Activated CD4-positive, alpha-beta T cell treated with anti-CD3 and anti-CD28 coated beads, Interleukin-2, amount 50 U/mL, for 24 hours (primary cell): Measurements from ENCODE around the gene SERPINE1.
"Not testable (repeated sequence)": the region's sequence is repeated elsewhere in the genome, so short reads cannot be mapped to it uniquely, and the experiment has no call there.

Experiments
- DNase-seq, 2 donors: peaks; one replicate each; pipeline ENCODE4 v3.0.0-alpha.2; 2020; ENCODE audit warnings: low read depth in 1 of 2, low spot score in 1 of 2

SERPINE1 gene

GRCh38 chr7:101121991-101122932 lies 4.6 kb upstream of the SERPINE1 start:
- DNase-seq, result no peak

DNA sequence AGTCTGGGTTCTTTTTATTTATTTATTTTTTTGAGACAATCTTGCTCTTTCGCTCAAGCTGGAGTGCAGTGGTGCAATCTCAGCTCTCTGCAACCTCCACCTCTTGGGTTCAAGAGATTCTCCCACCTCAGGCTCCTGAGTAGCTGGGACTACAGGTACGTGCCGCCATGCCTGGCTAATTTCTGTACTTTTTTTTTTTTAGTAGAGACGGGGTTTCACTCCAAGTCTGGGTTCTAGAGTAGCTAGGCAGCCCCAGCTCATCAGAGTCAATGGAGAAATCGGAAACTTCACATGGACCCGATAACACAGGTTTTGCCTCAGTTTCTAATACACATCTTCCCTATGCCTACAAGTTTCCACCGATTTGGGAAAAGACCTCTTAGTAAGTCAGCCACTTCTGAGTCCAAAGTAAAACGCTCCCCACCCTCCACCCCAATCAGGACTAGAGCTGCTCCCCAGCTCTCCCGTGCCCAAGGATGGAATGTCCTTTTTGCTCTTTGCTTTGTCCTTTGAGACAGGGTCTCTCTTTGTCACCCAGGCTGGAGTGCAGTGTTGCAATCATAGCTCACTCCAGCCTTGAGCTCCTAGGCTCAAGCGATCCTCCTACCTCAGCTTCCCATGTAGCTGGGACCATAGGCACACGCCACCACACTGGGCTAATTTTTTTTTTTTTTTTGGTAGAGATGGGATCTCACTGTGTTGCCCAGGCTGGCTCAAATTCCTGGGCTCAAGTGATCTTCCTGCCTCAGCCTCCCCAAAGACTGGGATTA lies 3.8 kb upstream of the SERPINE1 start:
- DNase-seq, result no peak

DNA sequence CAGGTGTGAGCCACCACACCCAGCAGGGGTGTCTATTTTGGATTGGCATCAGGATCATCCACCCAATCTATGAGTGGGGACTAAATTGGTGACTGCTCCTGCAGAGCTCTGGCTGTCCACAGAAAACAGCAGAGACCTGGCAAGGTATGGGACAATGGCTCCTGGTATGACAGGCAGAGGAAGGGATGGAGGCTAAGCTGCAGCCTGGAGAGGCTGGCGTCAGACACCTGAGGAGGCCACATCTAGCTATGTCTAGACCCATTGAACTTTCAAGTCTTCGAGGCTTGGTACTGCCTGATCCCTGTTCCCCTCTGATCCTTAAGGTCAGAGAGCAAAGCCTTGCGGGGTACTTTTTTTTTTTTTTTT lies 3.2 kb upstream of the SERPINE1 start:
- no peak for DNase-seq

DNA sequence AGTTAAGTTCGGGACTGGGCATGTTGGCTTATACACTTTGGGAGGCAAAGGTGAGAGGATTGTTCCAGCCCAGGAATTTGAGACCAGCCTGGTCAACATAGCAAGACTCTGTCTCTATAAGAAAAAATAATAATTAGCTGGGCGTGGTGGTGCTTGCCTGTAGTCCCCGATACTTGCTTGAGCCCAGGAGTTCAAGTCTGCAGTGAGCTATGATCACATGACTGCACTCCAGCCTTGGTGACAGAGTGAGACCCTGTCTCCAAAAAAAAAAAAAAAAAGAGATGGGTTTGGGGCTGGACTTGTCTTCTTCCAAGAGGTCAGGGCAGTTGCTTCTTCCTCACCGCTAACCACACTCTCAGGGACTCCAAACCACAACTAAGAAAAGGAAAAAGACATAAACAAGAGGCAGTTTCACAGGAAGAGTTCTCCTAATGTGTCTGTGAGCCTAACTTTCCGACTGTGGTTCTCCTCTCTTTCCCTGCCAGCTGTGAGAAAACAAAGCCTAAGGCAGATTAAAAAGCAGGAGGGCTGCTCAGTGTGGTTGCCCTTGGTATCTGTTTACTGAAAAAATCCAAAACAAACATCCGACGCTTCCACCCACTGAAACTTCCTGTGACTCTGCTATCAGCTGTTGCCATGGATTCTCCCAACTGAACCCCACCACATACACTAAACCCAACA lies 2.4 kb upstream of the SERPINE1 start:
- DNase-seq, result no peak

DNA sequence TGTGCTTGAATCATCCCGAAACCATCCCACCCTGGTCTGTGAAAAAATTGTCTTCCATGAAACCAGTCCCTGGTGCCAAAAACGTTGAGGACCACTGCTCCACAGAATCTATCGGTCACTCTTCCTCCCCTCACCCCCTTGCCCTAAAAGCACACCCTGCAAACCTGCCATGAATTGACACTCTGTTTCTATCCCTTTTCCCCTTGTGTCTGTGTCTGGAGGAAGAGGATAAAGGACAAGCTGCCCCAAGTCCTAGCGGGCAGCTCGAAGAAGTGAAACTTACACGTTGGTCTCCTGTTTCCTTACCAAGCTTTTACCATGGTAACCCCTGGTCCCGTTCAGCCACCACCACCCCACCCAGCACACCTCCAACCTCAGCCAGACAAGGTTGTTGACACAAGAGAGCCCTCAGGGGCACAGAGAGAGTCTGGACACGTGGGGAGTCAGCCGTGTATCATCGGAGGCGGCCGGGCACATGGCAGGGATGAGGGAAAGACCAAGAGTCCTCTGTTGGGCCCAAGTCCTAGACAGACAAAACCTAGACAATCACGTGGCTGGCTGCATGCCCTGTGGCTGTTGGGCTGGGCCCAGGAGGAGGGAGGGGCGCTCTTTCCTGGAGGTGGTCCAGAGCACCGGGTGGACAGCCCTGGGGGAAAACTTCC lies 784 bp upstream of the SERPINE1 start:
- DNase-seq, result no peak

GRCh38 chr7:101127460-101128039 lies 646 bp downstream of the SERPINE1 start:
- DNase-seq, result no peak

GRCh38 chr7:101128040-101128834 lies 1.3 kb downstream of the SERPINE1 start:
- DNase-seq, result no peak

GRCh38 chr7:101129603-101130117 lies 2.8 kb downstream of the SERPINE1 start:
- no peak for DNase-seq

DNA sequence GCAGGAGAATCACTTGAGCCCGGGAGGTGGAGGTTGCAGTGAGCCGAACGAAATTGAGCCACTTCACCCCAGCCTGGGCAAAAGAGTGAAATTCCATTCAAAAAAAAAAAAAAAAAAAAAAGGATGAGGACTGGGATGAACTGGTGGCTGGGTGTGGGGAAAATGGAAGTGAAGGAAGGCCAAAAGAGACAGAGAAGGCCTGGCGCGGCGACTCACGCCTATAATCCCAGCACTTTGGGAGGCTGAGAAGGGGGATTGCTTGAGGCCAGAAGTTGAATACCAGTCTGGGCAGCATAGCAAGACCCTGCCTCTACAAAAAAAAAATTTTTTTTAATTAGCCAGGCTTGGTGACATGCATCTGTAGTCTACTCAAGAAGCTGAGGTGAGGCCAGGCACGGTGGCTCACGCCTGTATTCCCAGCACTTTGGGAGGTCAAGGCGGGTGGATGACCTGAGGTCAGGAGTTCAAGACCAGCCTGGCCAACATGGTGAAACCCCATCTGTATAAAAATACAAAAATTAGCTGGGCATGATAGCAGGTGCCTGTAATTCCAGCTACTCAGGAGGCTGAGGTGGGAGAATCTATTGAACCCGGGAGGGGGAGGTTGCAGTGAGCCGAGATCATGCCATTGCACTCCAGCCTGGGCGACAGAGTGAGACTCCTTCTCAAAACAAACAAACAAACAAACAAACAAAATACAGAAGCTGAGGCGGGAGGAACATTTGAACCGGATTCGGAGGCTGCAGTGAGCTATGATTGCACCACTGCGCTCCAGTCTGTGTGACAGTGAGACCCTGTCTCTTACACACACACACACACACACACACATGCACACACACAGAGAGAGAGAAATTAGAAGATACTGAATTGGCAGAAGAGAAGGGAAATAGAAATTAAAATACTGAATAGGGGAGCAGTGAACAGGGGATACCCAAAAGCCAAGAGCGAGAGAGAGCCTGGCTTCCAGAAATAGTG lies 6.0 kb downstream of the SERPINE1 start:
- not testable (repeated sequence) for DNase-seq

DNA sequence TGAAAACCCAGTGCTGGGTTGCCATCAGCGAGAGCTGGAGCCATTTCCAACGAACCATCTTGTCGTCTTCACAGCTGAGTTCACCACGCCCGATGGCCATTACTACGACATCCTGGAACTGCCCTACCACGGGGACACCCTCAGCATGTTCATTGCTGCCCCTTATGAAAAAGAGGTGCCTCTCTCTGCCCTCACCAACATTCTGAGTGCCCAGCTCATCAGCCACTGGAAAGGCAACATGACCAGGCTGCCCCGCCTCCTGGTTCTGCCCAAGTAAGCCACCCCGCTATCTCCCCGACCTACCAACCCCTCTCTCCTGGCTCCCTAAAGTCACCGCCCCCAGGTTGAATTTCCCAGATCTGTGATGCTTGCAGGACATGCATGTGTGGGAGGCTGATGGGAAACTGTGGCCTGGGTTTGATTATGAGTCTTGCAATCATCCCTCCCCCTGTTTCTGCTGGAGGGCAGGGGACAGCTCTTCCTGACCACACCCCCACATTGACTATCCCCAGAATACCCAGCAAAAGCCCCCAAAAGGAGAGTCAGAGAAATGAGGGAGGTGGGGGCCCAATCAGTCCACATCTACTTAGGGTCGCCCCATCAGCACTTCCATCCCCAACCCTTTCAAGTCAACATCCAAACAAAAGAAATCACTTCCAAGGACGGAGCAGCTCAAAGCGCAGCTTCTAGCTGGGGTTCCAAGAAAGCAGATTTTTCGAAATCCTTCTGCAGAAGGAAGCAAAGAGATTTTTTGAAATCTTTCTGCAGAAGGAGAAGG lies 6.9 kb downstream of the SERPINE1 start:
- no peak for DNase-seq

- DNase-seq, result no peak
These were observed 7.6 kb downstream of the SERPINE1 start for GRCh38 chr7:101134399-101134980.

GRCh38 chr7:101137651-101138212 lies 10.8 kb downstream of the SERPINE1 start:
- no peak for DNase-seq

GRCh38 chr7:101138213-101138870 lies 11.4 kb downstream of the SERPINE1 start:
- DNase-seq, result peak; percentile 62 to 89

DNA sequence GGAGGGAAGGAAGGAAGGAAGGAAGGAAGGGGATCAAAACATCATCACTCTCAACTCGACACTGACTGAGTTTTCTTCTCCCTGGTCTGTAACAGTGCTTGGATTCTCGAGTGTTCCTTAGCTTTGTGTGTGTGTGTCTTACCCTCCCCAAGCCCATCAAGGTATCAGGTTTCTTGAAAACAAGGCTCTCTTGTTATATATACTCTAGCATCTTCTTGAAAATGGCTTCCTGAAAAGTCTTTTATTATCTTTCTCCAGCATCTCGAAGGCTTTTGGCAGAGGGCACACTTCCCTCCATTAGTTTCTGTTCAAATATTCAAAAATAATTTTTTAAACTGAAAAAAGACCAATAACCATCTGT lies 13.4 kb downstream of the SERPINE1 start:
- no peak for DNase-seq

DNA sequence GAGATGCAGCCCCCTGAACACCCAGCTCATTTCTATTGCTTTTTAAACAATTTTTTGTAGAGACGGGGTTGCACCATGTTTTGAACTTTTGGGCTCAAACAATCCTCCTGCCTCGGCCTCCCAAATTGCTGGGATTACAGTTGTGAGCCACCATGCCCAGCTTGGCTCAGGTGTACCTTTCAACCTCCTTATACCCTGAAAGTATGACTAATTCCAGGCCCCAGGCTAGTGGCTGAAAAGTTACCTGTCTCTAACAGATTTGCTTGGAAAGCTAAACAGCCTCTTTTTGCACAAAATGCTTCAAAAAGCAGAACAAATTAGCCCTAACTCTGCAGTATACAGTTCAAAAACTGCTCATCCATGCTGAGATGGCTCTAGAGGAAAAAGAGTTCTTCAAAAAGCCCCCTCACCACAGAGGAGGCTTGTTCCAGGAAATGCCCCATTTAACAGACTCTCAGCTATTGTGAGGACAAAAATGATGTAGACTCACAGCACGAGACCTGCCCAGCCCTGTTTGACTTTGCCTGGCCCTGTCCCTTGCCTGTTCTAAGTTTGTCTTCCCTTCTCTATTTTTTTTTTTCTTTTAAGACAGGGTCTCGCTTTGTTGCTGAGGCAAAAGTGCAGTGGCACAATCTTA lies 14.0 kb downstream of the SERPINE1 start:
- no peak for DNase-seq
